HuH-7 (cell line): ENCODE results near the gene CREBBP.
"Not testable (repeated sequence)": the region's sequence is repeated elsewhere in the genome, so short reads cannot be mapped to it uniquely, and the experiment has no call there.

Source experiments
- DNase-seq: peaks from one replicate; pipeline ENCODE4 v3.0.0; 2011; ENCODE audit warnings: low spot score

Gene CREBBP

GRCh38 chr16:3880623-3881498 lies at the start of gene CREBBP:
Gene CREBBP, minus strand, starts transcription at chr16:3880713. Its CDS starts 797 bp downstream, at chr16:3879916.
- DNase-seq, result peak; percentile 65

GRCh38 chr16:3927147-3927546 lies 46.6 kb upstream of the CREBBP start:
- DNase-seq, result not testable (repeated sequence)

- no peak for DNase-seq
These were observed 44.2 kb upstream of the CREBBP start for GRCh38 chr16:3924763-3925162.

GRCh38 chr16:3922241-3922640 lies 41.7 kb upstream of the CREBBP start:
- DNase-seq, result no peak

GRCh38 chr16:3920206-3920605 lies 39.7 kb upstream of the CREBBP start:
- DNase-seq, result no peak

- DNase-seq, result no peak
These were observed 38.9 kb upstream of the CREBBP start for GRCh38 chr16:3919413-3919812.

- DNase-seq, result no peak
These were observed 35.1 kb upstream of the CREBBP start for GRCh38 chr16:3915426-3916260.

GRCh38 chr16:3912897-3913296 lies 32.4 kb upstream of the CREBBP start:
- DNase-seq, result no peak

- no peak for DNase-seq
These were observed 31.9 kb upstream of the CREBBP start for GRCh38 chr16:3912373-3912772.

GRCh38 chr16:3911741-3912140 lies 31.2 kb upstream of the CREBBP start:
- DNase-seq, result not testable (repeated sequence)

GRCh38 chr16:3909791-3910583 lies 29.5 kb upstream of the CREBBP start:
- no peak for DNase-seq

GRCh38 chr16:3908951-3909437 lies 28.5 kb upstream of the CREBBP start:
- DNase-seq, result no peak

GRCh38 chr16:3907586-3907985 lies 27.1 kb upstream of the CREBBP start:
- DNase-seq, result no peak

GRCh38 chr16:3906363-3906762 lies 25.9 kb upstream of the CREBBP start:
- DNase-seq, result no peak

GRCh38 chr16:3904875-3905274 lies 24.4 kb upstream of the CREBBP start:
- DNase-seq, result no peak

GRCh38 chr16:3890091-3890490 lies 9.6 kb upstream of the CREBBP start:
- DNase-seq, result no peak

GRCh38 chr16:3889059-3889458 lies 8.5 kb upstream of the CREBBP start:
- no peak for DNase-seq

GRCh38 chr16:3885999-3886398 lies 5.5 kb upstream of the CREBBP start:
- not testable (repeated sequence) for DNase-seq

GRCh38 chr16:3884398-3884797 lies 3.9 kb upstream of the CREBBP start:
- DNase-seq, result no peak

- DNase-seq, result no peak
These were observed 2.0 kb upstream of the CREBBP start for GRCh38 chr16:3882531-3882930.

GRCh38 chr16:3881499-3881990 lies 1.0 kb upstream of the CREBBP start:
- no peak for DNase-seq
